LHCN-M2 (cell line): ENCODE measurements around the gene NEGR1. TPM values are rescaled to one million over a fixed set of nuclear protein-coding genes. Genes with fewer than 3 reads are reported as not detected.
A peak's percentile ranks its signal among the peaks of the same experiment; 100 is the strongest.

ENCODE experiments used
- DNase-seq: peaks from one replicate; pipeline ENCODE4 v3.0.0-alpha.2; 2012; ENCODE audit warnings: low read depth
- total RNA-seq: library from RNA; depleted of rRNA; stranded (reverse); fragments of >200 nt; gene quantifications from 2 replicates; pipeline ENCODE4 v1.2.3, GENCODE V29; 2014

The NEGR1 gene
- total RNA-seq, 1 experiment from 2014 or later = 8.8 TPM

DNA sequence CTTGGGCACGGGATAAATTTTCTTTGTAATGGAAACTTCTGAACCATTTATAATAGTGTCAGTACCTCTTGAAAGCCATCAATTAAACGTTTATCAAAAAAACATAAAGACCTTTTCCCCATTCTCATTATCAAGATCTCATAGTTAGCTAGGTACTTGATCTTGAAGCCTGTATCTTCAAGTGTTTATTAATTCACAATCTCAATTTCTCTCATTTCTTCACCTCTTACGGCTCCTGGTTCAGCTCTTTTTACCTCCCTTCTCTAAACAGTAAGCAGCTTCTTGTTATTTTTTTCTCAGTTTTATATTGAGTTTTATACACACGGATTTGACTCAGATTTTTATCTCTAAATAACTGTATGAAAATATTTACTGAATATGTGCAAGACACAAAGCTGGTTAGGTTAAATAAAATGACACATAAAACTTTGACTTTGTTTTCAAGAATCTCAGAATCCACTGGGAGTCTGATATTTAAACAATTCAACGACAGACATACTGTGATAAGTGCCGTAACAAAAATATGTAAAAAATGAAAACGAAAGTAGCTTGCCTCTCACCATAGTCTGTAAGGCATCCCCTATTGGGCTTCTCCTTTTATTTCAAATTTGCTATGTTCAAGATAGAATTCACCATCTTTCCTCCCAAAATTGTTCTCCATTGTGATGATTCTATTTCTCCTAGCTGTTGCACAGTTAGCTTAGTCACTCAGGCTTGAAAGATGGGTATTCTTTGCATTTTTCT, 789.9 kb downstream of the NEGR1 start:
- DNase-seq = no peak

DNA sequence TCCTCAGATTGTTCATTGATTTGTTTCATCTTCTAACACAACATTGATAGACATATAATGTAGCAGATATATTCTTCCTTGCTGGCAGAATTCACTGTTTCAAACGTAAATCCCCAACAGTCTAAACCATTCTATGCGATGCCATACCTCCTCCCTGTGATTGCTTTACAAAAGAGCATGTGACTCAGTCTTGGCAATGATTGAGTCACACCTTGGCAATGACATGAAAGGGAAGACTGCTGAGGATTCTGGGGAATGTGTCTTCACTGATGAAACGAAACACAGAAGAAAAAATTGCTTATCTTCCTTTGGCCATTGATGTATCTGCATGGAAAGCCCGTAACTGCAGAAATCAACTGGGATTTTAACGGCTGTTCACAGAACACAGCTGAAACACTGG, 791.9 kb downstream of the NEGR1 start:
- peak; percentile 49 for DNase-seq

DNA sequence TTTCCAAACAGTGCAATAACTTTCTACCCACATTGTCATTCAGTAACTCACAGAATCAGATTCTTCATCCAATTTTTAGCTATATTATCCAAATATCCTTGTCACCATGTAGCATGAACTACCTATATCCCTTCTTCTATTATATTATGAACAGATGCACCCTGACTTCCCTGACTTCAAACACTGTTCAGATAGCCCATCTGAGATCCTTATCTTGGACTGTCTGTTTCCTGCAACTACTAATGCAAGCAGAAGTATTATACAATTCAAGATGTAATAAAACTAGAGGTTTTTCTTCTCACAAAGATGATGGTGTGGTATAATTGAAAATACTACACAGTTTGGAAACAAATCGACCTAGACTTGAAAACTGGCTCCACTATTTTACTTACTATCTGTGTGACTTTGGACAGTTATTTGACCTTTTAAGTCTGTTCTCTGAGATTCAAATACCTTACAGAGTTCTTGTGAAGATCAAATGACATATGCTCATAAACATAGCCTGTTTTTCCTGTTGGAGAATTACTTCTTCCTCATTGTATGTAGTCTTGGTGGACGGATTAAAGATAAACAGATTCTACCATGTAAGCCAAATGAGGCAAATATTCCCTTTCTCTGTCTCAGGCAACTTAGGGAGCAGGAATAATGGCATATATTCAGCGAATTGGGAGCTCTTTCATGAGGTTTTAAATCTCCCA, 793.6 kb downstream of the NEGR1 start:
- DNase-seq = no peak

DNA sequence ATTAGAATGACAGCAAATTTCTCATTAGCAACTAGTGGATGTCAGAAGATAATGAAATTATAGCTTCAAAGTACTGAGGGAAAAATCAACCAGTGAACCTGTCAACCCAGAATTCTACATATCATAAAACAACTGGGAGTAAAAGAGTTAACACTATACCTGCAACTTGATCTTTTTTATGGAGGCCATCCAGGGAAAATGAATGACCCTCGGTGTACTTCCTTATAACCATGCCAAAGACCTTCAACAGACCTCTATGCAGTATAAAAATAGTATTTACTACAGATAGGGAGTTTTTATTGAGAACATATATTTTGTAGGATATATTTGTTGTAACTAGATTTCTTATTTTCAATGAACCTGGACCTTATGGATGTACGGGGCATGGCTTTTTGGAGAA, 809.0 kb downstream of the NEGR1 start:
- no peak for DNase-seq

DNA sequence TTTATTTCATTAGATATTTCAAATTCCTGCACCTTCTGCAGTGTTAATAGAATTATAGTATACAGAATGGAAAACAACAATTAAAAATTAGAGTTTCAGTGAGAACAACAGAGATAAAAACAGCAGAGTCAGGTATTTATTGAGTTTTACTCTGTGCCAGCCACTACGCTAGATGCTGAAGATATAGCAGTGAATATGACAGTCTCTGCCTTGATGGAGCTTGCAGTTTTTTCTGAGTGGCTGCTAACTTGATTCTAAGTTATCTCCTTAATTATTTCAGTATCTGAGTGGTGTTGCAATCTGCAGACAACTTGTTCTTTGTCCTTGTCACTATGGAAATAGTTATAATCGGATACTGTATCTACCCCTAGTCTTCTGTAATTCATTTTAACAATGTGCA, 817.2 kb downstream of the NEGR1 start:
- DNase-seq = no peak

DNA sequence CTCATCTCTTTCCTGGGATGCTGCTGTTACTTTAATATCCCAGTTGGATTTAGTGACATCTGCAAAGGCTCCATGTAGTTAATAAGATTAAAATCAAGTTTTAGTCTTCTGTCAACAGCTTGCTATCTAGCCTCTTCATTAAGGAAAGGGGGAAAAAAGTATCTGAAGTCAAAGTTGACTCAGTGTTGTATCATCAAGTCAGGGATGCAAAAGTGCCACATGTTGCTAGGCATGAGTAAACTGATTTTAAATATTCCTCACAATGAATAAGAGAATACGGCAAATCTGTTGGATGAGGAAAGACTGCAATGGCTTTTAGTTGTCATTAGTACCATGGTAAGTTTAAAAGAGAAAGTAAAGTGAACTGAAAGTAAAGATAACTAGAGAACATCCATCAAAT, 818.3 kb downstream of the NEGR1 start:
- DNase-seq = peak; percentile 52

DNA sequence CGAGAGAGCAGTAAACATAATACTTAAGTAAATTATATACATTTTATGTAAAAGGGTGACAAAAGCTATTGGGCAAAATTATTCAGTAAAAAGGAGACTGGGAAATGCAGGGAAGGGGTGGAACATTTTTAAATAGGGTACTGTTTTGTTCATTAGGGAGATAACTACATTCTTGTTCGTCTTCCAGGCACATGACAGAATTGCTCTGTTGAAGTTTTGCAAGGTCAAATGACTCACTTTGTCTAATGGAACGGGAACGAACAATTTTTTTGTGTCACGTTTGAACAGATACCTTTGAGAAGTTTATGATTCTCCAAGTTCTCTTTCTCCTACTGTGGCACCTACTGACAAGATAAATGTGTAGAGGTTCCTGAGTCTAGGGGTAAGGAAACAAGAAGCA, 819.2 kb downstream of the NEGR1 start:
- peak; percentile 41 for DNase-seq

DNA sequence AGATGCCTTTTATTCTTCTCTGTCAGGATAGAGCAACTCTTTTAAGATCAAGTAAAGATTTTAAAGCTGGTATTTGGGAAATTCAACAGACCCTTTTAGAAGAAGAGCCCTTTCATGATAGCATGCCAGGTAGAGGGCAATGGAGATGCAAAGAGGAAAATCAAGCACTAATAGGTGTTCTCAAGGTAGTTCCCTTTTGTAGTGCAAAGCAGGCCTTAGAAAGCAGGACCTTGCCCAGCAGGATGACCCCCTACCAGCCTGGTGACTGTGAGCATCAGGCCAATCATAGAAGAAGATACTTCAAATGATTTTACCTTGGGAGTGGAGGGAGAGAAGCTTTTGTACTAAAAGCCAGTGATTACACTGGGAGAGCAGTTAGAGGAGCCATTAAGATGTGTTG, 820.1 kb downstream of the NEGR1 start:
- no peak for DNase-seq

DNA sequence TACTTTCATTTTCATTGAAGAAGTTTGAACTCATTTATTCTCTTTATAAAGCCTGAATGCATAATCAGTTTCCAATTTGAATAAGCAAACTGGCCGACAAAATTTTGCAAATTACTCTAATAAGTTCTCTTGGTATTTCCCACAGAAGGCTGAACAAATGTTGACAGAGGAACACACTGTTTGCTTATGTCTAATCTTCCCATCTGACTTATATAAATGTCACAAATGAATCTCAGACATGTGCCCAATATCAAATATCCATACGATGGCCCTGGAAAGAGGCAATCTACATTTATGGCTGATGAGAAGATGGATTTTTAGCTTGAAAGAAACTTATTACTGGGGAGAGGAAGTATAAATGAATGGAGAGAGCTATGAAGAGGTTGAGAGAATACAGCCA, 820.9 kb downstream of the NEGR1 start:
- no peak for DNase-seq

DNA sequence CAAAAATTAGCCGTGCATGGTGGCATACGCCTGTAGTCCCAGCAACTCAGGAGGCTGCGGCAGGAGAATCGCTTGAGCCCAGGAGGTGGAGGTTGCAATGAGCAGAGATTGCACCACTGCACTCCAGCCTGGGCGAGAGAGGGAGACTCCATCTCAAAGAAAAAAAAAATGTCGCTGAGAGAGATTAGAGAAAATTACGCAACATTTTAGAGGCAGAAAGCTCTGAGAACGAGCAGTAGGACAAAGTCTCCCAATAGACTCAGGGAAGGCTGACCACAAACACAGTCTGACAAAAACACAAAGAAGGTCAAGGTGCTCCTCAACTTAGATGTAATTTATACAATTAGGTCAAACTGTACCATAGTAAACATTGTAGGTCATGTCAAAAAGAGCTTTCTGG, 833.9 kb downstream of the NEGR1 start:
- DNase-seq = no peak

DNA sequence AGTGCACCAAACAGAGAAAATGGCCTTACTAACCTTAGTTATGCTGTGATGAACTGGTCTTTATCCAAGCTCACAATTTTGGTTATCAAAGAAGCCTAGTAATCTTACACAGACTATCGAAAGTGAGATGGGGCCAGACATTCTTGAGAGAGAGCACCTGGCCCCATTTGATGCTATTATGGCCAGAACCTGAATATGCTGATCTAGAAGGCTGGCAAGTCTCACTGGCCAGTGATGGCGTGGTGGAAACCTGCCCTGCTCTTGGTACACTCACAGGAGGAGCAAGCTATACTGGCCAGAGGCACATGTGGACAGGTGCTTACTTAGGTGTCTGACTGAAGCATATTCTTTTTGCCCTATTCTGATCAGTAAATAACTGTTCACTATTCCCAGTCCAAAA, 843.7 kb downstream of the NEGR1 start:
- DNase-seq = no peak

DNA sequence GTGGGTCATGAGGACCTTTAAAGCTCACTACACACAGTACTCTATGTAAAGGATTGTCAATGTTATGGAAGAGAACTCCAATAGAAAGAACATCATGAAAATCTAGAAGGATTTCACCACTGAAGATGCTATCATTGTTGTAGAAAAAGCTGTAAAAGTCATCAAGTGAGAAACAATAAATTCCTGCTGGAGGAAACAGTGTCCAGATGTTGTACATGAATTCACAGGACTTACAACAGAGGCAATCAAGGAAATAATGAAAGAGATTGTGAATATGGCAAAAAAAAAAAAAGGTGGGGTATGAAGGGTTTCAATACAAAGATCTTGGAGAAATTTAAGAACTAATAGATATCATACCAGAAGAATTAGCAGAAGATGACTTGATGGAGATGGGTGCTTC, 846.4 kb downstream of the NEGR1 start:
- no peak for DNase-seq

DNA sequence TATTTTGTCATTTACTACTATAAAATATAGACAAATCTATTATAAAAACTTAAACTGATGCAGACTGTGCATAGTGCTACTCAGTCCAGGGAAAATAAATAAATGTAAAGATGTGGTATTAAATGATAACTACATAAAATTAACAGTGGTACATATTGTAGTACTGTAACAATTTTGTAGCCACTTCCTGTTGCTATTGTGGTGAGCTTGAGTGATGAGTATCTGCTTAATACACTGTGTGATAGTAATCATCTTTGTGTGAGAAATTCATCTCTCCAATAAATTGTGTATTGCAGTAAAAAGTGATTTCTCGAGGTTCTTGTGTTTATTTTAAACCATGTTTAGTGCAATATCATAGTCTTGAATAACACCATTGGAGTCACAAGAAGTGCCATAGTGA, 848.1 kb downstream of the NEGR1 start:
- no peak for DNase-seq

DNA sequence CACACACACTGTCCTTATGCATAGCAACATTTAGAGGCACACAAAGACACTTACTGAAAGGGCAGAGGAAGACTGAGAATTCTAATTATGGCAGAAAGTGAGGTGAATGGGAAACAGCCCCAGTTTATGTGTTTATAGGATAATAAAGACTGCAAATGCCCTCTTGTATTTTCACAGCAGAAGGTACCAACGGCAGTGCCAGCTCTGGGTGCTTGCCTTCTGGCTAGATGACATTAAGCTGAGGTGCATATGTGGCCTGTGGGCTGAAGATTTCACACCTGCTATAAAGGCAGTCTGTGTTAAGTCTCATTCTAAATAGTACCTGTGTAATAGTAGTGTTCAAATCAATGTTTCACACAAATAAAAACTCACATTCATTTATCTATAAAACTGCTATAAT, 854.3 kb downstream of the NEGR1 start:
- no peak for DNase-seq

DNA sequence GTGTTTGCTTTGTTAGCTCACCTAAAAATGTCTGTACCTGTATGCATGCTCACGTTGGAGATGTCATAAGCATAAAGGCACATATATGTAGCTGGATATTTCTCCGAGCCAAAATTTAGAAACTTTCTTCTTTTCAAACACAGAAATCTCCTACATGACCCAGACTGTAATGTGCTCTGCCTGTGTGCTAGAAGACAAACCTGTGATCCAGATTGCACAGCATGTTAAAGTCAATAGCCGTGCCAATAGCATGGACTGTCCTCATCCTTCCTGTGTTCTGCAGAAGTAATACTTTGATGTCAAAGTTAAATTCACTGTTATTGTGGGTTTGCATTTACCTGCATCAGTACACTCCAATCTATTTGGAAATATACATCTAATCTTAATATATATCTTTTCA, 855.3 kb downstream of the NEGR1 start:
- no peak for DNase-seq

DNA sequence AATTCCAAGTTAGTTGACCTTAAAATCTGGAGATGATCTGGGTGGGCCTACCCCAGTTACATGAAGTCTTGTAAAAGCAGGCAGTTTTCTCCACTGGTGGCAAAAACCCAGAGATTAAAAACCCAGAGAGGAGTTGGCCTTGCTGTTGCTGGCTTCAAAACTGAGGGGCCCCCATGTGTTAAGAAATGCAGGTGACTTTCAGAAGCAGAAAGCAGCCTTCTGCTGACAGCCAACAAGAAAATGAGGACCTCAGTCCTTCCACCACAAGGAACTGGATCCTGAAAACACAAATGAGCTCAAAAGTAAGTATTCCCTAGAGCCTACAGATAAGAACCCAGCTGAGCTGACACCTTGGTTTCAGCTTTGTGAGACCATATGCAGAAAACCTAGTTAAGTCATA, 857.8 kb downstream of the NEGR1 start:
- DNase-seq = no peak

DNA sequence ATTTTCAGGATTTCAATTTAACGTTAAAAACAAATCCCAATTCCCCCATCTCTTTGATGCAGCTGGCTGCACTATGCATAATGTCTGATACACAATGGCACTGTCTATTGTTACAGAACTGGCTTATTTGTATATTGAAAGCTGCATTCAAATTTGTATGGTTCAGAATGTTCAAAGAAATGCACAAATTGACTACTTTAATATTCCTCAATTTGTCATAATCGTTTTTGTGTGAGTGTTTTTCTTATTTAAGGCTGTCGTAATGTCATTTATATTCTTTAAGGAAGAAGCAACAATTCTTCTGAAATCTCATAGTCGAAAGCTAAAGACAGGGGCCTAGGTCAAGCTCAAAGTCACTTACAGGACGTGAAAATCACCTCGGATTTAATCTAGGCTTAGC, 860.1 kb downstream of the NEGR1 start:
- no peak for DNase-seq

DNA sequence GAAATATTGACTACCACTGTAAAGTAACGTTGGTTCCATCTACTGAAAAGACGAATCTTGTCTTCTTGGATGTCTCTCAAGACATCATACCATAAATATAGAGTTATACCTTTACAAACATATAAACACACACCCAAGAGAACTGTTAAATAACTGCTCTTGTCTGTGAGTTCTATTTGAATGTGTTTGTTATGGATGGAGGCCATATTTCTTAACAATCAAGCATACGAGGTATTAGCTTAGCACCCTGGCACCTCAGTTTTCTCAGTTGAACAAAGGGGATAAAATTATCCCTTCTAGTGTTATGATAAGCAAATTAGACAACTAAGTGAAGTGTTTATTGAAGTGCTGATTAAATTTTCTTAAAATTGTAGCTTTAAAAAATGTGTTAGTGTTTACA, 864.9 kb downstream of the NEGR1 start:
- no peak for DNase-seq

DNA sequence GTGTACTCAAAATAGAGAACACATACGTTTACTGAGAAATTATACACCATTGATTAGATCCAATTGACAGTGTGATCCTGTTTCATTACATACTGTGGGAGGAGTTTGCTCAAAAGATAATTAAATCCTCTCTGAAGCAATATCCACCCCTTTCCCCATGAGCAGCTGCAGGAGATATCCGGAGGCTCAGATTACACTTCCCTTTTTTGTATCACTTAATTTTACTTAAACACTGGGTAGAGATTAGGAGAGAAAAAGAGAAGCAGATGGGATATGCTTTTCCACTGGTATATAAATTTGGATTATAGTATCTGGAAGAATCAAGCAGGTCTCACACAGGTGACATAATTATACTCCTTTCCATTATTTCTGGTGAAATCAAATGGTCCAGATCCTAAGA, 868.2 kb downstream of the NEGR1 start:
- DNase-seq = peak; percentile 36

DNA sequence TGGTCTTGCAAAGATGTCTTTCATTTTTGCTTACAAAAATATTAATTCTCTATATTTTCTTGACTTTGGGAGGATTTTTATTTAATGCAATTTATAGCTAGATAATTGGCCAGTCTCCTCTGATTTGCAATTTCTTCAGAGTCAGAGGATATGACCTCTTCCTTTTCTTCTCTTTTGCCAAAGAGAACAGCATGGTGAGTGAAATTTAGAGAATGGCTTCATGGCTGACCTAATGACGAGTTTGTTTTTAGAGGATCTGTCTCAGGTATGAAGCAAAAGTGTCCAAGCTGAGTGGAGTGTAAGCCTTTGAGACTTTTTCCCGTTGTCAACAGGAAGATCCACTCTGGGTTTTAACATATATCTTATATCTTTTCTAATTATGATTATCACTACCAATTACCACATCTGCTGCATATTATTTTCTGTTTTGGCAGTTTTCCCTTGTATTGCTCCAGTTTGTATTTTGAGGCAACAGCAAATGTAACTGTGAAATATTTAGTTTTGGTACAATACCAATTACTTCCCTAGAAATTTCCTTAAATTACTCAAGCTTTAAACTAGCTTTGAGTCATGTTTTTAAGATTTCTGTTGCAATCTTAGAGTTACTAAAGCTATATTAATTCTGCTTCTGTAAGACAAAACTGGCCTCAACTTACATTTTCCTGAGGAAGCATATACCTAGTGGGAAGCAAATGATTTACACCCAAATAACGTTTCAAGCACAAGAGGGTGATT, 868.7 kb downstream of the NEGR1 start:
- no peak for DNase-seq

DNA sequence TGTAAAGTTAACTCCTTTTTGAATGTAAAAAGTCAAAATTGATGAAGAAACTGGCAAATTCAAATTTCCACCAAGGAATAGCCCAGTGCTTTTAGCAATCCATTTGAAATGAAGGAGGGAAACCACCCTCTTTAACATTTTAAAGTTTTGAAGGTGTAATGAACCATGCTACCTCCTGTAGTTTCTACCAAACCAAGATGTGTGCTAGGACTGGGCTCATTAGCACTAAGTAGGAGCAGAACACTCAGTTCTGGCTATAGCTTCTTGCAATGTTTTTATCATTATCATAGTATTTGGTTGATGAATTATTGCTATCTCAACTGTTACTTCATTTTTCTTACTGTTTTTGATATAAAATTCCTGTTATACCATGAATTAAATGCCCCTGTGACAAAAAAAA, 882.3 kb downstream of the NEGR1 start:
- no peak for DNase-seq

DNA sequence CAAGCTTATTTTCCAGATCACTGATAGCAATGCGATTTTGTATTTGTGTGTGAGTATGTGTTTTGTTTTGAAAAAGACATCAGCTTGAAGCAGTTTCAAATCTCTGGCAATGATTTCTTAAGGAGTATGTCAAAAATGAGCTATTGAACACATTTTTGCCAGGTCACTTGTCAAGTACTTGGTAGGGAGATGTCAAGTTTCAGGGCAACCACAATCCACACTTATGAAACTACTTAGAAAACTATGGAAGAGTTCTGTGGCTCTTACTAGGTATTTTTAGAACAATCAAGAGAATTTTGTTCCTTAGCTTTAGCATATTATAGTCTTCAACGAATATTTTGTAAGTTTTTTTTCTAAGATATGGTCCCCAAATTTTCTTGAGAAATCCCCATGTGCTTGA, 882.7 kb downstream of the NEGR1 start:
- no peak for DNase-seq

DNA sequence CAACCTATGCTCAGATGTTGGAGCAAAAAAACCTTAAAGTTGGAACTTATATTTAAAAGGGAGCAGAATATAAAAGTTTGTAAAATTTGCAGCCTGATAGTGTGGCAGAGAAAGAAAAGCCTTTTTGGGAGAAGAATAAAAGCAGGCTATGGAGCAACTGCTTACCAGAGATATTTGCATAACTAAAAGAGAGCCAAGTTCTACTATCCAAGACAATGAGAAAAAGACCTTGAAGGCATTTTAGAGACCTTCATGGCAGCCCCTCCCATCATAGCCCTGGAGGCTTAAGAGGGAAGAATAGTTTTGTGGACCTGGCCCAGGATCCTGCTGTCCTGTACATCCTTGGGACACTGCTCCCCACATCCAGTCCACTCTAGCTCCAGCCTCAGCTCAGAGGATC, 889.0 kb downstream of the NEGR1 start:
- DNase-seq = no peak
